Peyer's patch (tissue), 4 donors: ENCODE data around the gene CAPN7. TPM values are rescaled to one million over a fixed set of nuclear protein-coding genes. Genes with fewer than 3 reads are reported as not detected.
A peak's percentile ranks its signal among the peaks of the same experiment; 100 is the strongest.

Experiments
- DNase-seq, 3 donors: peaks; one replicate each; pipeline ENCODE4 v3.0.0-alpha.2; 2017 to 2019
- H3K27ac ChIP-seq, 4 donors: fragments of 200-600 bp; sonication (generic); one replicate each; pipeline ENCODE4 v1.5.1; 2016 to 2019
- H3K27me3 ChIP-seq, 2 donors: fragments of 200-600 bp; sonication (generic); one replicate each; pipeline ENCODE4 v1.5.1; 2019
- H3K36me3 ChIP-seq, 3 donors: fragments of 200-600 bp; sonication (generic); one replicate each; pipeline ENCODE4 v1.5.1; 2016 to 2019
- H3K4me1 ChIP-seq, 4 donors: fragments of 200-600 bp; sonication (generic); one replicate each; pipeline ENCODE4 v1.5.1; 2016 to 2019
- H3K4me3 ChIP-seq, 4 donors: fragments of 200-600 bp; sonication (generic); 1 replicate in 3 of 4; 2 replicates in 1 of 4; pipeline ENCODE4 v1.5.1; 2016 to 2019; ENCODE audit warnings: mild to moderate bottlenecking in 1 of 4
- H3K9me3 ChIP-seq, 4 donors: fragments of 200-600 bp; sonication (generic); one replicate each; pipeline ENCODE4 v1.5.1; 2016 to 2019; ENCODE audit warnings: mild to moderate bottlenecking in 1 of 4
- CTCF ChIP-seq, 6 experiments: fragments of 450-650 bp in 4 of 6; fragments of 200-600 bp in 2 of 6; sonication (generic) in 1 of 6; IDR thresholded peaks; one replicate each; pipeline ENCODE4 v1.5.1; 2017 to 2019; ENCODE audit warnings: antibody characterized with exemption in 6 of 6, mild to moderate bottlenecking in 3 of 6, moderate library complexity in 1 of 6
- POLR2A ChIP-seq, 2 donors: fragments of 450-650 bp; IDR thresholded peaks; one replicate each; pipeline ENCODE4 v1.5.1; 2017; ENCODE audit warnings: antibody characterized with exemption in 2 of 2, mild to moderate bottlenecking in 2 of 2, moderate library complexity in 2 of 2
- total RNA-seq, 4 donors: library from RNA; depleted of rRNA; stranded (reverse); fragments of >200 nt; gene quantifications; one replicate each; pipeline ENCODE4 v1.1.0, GENCODE V29; 2016

The CAPN7 gene
- total RNA-seq, 4 donors from 2014 or later, result 50.3 to 115 (median 69.3) TPM

- peaks cover 0 to 4% (median 0%) of the 10 kb centered on the region in 4 donors for H3K4me1 ChIP-seq
- TF ChIP-seq POLR2A (IDR thresholded peaks at IDR 0.05) (no peak), CTCF (IDR thresholded peaks at IDR 0.05) (peak in 3 of 6 experiments; percentile 13 to 21 (median 15))
- peaks cover 0 to 90% (median 0%) of the 10 kb centered on the region in 3 donors for H3K36me3 ChIP-seq
- peak in 2 of 3 donors; percentile 41 to 61 for DNase-seq
- no peaks in the 10 kb centered on the region for H3K27me3 ChIP-seq
- H3K4me3 ChIP-seq, result no peak overlapping the region
- H3K9me3 ChIP-seq, result no peaks in the 10 kb centered on the region
- H3K27ac ChIP-seq, result no peak overlapping the region
These were observed 35.3 kb downstream of the CAPN7 start for GRCh38 chr3:15241341-15241740.

GRCh38 chr3:15243822-15244482 is 37.9 kb downstream of the CAPN7 start:
- Histone ChIP-seq H3K9me3 (no peaks in the 10 kb centered on the region), H3K27me3 (no peaks in the 10 kb centered on the region), H3K27ac (no peak overlapping the region), H3K4me1 (peaks cover 0 to 4% (median 0%) of the 10 kb centered on the region in 4 donors), H3K4me3 (no peak overlapping the region), H3K36me3 (peaks cover 0 to 93% (median 0%) of the 10 kb centered on the region in 3 donors)
- no peak for DNase-seq
- no peak for TF ChIP-seq POLR2A (IDR thresholded peaks at IDR 0.05)
- no peak for TF ChIP-seq CTCF (IDR thresholded peaks at IDR 0.05)

- H3K27ac ChIP-seq, result no peak overlapping the region
- TF ChIP-seq CTCF (IDR thresholded peaks at IDR 0.05) (no peak), POLR2A (IDR thresholded peaks at IDR 0.05) (no peak)
- H3K9me3 ChIP-seq, result no peaks in the 10 kb centered on the region
- H3K36me3 ChIP-seq, result peaks cover 0 to 95% (median 2%) of the 10 kb centered on the region in 3 donors
- H3K27me3 ChIP-seq, result no peaks in the 10 kb centered on the region
- H3K4me1 ChIP-seq, result peaks cover 0 to 4% (median 0%) of the 10 kb centered on the region in 4 donors
- H3K4me3 ChIP-seq, result no peak overlapping the region
- DNase-seq, result no peak
These were observed 40.1 kb downstream of the CAPN7 start for GRCh38 chr3:15246186-15246585.

GRCh38 chr3:15253023-15253697 is 47.1 kb downstream of the CAPN7 start:
- no peak overlapping the region for H3K4me3 ChIP-seq
- H3K4me1 ChIP-seq, result no peaks in the 10 kb centered on the region
- no peaks in the 10 kb centered on the region for H3K27me3 ChIP-seq
- no peak overlapping the region for H3K27ac ChIP-seq
- H3K9me3 ChIP-seq, result no peaks in the 10 kb centered on the region
- no peak for DNase-seq
- no peak for TF ChIP-seq CTCF (IDR thresholded peaks at IDR 0.05)
- TF ChIP-seq POLR2A (IDR thresholded peaks at IDR 0.05), result no peak
- peaks cover 0 to 97% (median 2%) of the 10 kb centered on the region in 3 donors for H3K36me3 ChIP-seq

GRCh38 chr3:15255215-15255614 is 49.2 kb downstream of the CAPN7 start:
- Histone ChIP-seq H3K36me3 (peaks cover 0 to 76% (median 2%) of the 10 kb centered on the region in 3 donors), H3K27ac (no peak overlapping the region), H3K9me3 (no peaks in the 10 kb centered on the region), H3K27me3 (no peaks in the 10 kb centered on the region), H3K4me1 (no peaks in the 10 kb centered on the region), H3K4me3 (no peak overlapping the region)
- no peak for DNase-seq
- no peak for TF ChIP-seq CTCF (IDR thresholded peaks at IDR 0.05)
- no peak for TF ChIP-seq POLR2A (IDR thresholded peaks at IDR 0.05)
